Stimulated activated CD4-positive, alpha-beta T cell treated with anti-CD3 and anti-CD28 coated beads, Interleukin-15, amount 100 ng/mL, for 1 hour (primary cell): ENCODE measurements around the gene PIGN.

Source experiments
- DNase-seq, 2 donors: peaks; one replicate each; pipeline ENCODE4 v3.0.0-alpha.2; 2020; ENCODE audit warnings: low read depth in 1 of 2, low spot score in 1 of 2

The PIGN gene, protein sequence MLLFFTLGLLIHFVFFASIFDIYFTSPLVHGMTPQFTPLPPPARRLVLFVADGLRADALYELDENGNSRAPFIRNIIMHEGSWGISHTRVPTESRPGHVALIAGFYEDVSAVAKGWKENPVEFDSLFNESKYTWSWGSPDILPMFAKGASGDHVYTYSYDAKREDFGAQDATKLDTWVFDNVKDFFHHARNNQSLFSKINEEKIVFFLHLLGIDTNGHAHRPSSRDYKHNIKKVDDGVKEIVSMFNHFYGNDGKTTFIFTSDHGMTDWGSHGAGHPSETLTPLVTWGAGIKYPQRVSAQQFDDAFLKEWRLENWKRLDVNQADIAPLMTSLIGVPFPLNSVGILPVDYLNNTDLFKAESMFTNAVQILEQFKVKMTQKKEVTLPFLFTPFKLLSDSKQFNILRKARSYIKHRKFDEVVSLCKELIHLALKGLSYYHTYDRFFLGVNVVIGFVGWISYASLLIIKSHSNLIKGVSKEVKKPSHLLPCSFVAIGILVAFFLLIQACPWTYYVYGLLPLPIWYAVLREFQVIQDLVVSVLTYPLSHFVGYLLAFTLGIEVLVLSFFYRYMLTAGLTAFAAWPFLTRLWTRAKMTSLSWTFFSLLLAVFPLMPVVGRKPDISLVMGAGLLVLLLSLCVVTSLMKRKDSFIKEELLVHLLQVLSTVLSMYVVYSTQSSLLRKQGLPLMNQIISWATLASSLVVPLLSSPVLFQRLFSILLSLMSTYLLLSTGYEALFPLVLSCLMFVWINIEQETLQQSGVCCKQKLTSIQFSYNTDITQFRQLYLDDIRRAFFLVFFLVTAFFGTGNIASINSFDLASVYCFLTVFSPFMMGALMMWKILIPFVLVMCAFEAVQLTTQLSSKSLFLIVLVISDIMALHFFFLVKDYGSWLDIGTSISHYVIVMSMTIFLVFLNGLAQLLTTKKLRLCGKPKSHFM

DNA sequence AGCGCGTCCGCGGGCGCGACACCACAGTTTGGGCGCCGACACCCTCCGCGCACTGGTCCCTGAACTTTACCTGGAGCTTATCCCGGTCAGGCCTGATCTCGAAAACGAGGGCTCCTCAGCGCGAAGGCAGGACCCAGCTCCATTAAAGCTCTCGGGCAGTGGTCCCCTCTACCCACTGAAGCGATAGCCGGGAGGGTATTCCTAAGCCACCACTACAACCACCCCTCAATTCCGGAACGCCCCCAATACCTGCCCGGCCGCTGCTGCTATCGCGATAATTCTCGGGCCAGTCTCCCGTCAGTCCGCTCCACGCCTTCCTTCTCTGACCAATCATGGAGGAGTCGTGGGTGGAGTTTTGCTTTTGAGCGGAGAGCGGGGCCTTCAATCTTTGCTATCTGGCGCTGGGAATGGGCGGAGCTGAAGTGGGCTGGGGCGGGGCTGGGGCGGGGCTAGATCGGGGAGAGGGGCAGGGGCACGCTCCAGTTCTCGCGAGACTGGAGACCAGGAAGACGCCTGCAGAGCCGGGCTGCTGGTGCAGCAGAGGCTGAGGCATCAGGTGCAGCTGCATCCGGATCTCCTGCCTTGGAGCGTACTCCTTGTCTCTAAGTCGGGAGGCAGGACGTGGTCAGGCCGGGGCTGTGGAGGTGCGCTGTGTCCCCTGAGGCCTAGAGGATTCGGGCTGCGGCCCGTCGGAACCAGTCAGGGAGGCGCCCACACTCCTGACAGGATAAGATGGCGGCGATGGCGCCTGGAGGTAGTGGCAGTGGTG, at the start of gene PIGN, which contains the start of gene RELCH:
Gene PIGN (minus strand): TSS at position 283 of the 769 bp plus-strand sequence. CDS start 25,703 bp downstream, outside the sequence.
Gene RELCH (plus strand): TSS at position 482 of the 769 bp plus-strand sequence. CDS start 251 bp downstream, at position 733.
- peak; percentile 77 to 86 for DNase-seq

DNA sequence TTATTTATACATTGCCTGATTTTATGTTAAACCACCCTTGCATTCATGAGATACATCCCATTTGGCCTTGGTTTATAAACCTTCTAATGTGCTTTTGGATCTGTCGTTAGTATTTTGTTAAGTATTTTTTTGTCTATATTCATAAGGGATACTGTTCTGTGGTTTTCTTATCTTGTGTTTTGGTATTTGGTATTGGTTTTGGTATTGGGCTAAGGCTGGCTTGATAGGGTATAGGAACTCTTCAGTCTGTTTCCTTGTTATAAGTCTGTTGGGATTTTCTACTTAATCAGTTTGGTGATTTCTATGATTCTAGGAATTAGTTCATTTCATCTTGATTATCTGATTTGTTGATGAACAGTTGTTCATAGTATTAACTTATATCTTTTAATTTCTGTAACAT, 49.4 kb upstream of the PIGN start:
- DNase-seq: no peak

DNA sequence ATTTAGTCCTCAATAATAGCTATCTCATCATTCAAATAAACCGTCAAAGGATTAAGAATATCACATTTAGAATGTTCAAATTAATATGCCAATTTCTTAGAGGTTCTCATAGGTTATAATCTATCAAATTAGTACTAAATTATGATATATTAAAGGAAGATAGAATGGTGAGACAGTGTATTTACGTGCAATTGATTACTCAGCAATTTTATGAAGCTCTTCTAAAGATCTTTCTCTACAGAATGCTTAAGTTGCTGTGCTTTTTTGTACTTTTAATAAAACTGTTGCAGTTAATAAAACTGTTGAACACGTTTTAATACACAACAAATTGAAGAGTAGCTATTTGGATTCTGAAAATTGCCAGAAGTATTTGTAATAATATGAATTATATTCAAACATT, 39.2 kb upstream of the PIGN start:
- DNase-seq: no peak

DNA sequence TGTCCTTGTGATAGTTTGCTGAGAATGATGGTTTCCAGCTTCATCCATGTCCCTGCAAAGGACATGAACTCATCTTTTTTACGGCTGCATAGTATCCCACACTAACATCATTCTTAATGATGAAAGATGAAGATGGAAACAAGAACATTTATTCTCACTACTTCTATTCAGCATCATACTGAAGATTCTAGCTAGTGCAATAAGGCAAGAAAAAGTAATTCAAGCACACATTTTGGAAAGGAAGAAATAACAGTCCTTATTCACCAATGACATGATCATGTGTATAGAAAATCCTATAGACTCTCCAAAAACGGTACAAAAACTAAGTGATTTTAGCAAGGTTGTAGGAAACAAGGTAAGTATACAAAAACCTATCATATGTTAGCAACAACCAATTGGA, 37.4 kb upstream of the PIGN start:
- DNase-seq: no peak

DNA sequence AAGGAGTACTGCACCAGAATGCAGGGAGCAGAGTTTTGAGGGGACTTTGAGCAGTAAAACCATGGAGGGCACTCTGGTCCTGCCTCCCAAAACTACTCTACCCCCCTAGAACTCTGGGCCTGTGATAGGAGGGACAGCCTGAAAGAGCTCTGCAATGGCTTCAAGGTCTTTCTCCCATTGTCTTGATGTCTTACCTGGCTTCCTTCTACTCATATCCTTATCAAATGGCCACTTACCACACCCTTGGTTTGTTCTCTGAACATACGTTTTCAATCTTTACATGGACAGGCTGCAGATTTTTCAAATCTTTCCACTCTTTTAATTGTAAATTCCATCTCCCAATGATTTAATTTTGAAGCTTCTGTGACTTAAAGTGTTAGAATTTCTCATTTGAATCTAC, 27.9 kb upstream of the PIGN start:
- no peak for DNase-seq

DNA sequence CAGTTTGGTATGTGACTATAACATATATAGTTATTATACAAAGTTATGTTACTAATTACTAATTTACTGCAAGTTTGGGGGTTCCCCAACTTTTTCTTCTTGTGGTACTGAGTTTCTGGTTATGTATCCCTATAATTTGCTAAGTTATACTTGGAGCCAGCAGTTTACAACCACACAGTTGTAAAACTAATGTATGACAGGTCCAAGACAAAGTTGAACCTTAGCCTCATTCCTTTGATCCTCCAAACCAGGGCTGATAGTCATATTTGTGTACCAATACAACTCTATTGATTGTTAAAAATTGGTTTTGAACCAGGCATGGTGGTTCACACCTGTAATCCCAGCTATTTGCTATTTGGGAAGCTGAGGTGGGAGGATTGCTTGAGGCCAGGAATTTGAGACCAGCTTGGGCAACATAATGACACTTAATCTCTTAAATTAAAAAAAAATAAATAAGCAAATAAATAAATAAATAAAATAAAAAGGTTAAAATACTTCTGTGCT, 24.5 kb upstream of the PIGN start:
- no peak for DNase-seq

DNA sequence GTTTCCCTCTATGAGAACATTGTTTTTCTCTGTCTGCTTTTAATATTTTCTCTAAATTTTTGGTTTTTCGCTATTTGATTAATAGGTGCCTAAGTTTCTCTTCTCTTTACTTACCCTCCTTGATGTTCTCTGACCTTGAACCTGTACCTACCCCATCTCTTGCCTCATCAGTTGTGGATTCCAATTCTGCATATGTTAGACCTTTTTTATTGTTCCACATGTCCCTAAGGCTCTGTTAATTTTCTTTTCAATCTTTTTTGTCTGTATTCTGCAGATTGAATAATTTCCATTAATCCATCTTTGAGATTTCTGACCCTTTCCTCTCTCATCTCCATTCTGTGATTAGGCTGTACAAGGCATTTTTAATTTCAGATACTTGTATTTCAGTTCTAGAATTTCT, 23.3 kb upstream of the PIGN start:
- DNase-seq: no peak

DNA sequence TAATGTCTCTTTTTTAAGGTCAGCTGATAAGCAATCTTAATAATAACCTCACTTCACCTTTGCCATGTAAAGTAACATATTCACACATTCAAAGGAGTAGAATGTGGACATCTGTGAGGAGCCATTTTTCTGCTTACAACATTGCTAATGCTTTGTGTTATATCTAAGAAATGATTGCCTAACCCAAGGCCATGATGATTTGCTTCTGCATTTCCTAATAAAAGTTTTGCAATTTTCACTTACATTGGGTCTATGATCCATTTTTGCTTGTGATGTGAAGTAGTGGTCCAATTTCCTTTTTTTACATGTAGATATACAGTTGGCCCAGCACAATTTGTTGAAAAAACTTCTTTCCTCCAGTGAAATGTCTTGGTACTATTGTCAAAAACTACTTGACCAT, 22.2 kb upstream of the PIGN start:
- DNase-seq: no peak

DNA sequence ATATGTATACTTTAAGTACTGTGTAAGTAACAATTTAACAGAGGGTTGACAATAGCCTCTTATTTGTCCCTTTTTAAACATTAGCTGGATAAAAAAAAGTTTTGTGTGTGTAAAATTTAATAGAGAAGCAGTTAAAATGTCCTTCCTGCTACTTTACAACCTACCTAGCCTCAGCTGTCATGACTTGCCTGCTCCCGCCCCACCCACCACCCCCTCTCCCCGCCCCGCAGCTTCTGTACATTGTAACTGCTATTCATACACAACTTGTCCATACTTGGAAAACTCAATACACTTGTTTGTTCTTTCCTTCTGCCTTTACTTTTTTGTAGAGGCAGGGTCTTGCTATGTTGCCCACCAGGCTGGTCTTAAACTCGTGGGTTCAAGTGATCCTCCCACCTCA, 19.7 kb upstream of the PIGN start:
- DNase-seq: no peak

DNA sequence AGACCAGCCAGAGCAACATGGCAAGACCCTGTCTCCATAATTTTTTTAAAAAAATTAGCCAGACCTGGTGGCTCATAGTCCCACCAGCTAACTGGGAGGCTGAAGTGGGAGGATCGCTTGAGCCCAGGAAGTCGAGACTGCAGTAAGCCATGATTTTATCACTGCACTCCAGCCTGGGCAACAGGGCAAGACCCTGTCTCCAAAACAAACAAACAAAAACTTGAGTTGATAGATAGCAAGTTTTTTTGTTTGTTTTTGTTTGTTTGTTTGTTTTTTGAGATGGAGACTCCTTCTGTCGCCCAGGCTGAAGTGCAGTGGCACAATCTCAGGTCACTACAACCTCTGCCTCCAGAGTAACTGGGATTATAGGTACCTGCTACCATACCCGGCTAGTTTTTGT, 19.0 kb upstream of the PIGN start:
- DNase-seq: no peak

DNA sequence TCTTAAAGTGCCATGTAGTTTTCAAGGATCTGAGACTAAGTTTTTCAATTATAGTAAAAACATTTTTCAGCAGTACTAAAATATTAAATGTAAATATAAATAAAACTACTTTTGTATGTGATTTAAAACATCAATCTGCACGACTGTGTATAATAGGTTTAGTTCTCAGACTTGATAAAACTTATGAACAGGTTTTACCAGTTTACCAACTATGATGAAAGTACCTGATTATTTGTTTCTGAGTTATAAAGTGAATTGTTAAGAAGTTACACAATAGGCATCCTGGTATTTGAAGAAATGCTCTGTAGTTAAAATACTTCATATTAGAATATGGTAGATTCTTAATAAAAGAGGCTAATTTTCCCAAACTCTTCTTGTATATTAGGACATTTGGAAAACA, 15.0 kb upstream of the PIGN start:
- DNase-seq: no peak

DNA sequence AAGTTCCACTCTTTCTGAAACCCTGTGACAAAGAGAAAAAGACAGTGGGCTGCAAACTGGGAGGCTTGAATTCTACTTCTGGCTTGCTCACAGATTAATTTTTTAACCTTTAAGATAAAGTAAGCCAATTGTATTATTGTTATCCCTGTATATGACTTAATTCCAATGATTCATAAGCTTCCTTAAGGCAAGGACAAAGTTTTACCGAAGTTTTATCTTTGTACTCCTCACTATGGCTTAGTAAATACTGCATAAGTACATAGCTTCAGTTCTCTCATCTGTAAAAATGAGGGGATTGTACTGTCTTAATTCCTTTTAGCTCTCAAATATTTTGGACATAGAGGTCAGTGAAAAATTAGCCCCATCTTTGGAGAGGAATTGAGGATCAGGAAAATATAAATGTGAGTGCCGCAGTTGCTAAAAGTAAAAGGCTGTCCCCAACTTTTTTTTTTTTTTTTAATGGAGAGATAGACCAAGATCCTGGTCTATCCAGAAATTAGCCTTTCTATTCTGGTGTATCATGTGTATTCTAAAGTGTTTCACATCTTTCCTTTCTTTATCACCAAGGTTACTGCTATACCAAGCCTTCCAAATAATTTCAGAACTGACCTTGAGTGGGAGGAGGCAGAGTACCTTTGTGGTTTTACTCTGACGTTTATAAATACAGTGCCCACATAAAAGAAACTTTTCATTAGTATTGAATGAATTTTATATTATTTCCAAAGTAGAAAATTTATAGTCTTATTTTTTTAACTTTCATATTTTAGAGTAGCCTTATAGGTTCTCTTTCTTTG, 13.5 kb upstream of the PIGN start:
- no peak for DNase-seq

DNA sequence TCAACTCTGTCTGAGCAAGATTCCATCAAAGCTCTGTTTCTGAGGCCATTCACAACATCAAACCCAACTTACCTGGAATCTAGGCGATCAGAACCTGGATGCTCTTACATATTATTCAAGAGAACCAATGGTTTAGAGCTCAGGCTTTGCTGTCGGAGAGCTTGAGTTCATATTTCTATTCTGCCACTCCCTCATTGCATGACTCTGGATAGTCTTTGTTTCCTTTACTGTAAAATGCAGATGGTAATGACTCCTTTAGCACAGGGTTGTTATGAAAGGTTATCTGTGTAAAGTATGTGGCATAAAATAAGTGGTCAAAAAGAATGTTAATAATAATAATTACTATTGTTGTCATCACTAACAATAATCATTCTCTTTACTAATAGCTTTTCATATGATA, 12.8 kb upstream of the PIGN start:
- DNase-seq: no peak

DNA sequence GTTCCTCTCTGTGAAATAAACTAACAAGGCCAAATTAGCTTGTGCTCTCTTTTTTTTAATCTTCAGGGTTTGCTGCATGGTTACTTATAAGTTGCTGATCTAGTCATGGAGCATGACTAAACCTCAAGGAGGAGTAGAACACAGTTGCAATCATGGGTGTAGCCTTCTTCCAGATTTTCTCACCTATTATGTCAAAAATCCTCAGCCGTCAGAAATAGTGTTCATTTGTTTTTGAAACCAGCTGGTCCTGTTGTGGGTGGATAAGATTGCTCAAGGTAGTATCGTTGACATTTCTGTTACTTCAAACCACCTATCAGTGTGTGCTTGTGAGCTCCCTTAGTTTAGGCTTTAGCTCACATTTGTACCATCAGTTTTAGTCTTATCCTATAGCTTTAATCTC, 11.4 kb upstream of the PIGN start:
- DNase-seq: no peak

DNA sequence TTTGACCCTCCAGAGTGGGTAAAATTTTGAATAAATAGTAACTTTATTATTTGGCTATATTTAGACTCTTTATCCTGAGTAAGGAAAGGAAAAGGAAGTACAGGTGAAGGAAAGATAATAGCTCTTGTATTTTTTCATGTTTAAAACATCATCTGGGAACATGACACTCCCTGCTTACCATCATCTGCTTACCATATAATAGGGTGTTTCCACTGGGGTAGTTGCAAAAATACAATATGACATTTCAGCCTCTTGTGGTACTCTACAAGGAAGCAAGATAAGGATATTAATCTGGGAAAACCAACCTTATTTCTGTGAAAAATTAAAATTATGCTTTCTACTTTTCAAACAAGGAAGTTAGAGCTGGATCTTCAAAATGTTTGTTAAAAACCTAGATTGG, 10.1 kb upstream of the PIGN start:
- no peak for DNase-seq

DNA sequence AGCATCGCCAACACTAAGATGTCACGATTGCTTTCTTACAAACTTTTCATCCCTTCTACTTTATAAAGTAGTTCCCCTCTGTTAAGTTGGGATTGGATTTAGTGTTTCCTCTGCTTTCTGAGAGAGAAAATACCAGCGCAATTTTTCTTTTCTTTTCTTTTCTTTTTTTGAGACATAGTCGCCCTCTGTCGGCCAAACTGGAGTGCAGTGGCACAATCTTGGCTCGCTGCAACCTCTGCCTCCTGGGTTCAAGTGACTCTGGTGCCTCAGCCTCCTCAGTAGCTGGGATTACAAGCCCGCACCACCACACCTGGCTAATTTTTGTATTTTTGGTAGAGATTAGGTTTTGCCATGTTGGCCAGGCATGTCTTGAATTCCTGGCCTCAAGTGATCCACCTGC, 9.2 kb upstream of the PIGN start:
- no peak for DNase-seq

DNA sequence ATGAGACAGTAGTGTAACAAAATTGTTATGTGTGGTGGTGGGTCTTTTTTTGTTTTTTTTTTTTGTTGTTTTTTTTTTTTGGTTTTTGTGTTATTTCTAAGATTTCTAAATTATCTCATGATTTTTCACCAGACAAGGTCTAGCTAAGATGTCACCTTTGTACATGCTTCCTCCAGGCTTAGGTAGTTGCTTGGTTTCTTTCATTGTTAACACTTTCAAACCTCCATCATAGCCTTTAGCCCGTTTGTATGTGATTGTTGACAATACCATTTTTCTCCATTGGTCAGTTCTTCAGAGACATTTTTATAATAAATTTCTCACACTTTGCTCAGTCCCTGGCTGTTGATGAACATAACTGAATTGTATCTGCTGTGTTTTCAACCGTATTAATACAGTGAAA, 2.4 kb upstream of the PIGN start:
- no peak for DNase-seq

DNA sequence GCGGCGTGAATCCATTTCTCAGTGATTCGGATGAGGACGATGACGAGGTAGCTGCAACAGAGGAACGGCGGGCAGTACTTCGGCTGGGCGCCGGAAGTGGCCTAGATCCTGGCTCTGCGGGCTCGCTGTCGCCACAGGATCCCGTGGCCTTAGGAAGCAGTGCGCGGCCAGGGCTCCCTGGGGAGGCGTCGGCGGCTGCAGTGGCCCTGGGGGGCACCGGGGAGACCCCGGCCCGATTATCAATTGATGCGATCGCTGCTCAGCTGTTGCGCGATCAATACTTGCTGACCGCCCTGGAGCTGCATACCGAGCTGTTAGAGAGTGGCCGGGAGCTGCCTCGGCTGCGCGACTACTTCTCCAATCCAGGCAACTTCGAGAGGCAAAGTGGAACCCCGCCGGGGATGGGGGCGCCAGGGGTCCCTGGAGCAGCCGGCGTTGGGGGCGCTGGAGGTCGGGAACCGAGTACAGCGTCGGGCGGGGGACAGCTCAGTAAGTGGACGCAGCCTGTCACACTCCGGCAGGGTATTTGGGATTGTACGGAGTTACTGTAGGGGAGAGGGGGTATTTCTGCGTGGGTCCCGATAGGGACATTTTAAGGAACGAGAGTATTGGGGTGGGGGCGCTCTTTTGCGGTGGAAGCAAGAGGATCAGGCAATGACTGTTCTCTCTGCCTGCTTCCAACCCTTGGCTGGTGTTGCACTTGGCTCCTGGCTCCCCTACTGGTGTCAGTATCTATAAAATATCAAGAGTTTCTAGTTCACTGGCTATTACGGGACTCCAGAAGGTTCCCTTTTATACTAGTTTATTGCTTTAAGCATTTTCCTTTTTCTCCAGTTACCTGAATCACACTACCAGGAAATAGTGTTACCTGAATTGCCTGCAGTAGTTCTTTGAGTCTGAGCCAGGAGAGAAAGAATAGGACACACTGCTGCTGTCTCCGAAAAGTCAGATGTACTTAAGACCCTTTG, 971 bp upstream of the PIGN start:
- no peak for DNase-seq

DNA sequence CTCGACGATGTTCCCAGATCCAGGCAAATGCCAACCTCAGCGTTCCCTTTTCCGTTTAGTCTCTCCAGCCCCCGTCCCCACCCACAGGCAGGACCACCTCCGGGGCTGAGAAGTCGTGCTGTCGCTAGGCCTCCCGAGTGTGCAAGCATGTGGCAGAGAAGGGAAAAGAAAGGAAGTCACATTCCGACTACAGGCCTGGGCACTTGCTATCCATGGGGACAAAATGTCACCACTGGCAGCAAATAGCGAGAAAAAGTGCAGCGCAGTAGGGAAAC, 420 bp downstream of the PIGN start:
- peak in 1 of 2 donors; percentile 2 for DNase-seq
